ENCODE measurements around the gene RUNX3. TPM values are rescaled to one million over a fixed set of nuclear protein-coding genes. Genes with fewer than 3 reads are reported as not detected.

RUNX3 gene
- total RNA-seq, 1 experiment from 2014 or later: 3.5 TPM

DNA sequence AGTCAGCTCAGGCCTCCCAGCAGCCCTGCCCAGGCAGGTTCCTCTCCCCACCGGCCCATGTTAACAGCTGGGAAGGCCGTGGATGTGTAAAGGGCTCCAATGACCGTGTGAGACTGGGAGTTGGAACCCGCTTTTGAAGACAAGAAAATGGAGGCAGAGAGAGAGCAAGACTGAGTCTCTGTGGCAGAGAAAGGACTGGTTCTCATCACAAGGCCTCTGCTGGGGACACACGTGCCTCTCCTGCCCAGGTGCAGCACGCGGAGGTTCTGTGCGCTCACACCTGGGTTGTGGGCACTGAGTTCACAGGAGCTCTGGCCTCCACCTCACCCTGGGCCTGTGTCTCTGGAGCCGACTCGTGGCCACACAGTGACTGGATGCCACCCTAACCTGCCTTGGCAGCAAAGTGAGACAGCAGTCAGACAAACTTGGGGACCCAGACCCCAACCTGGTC lies 27.0 kb downstream of the RUNX3 start:
- no peaks in the 10 kb centered on the region for H3K27me3 ChIP-seq (ENCODE audit: control insufficient read depth, insufficient read depth, low read length)
- H3K36me3 ChIP-seq (replicated peaks; ENCODE audit: control insufficient read depth, insufficient read depth, low read length): no peaks in the 10 kb centered on the region
- H3K4me3 ChIP-seq (ENCODE audit: insufficient read depth, low read depth, low read length): no peak overlapping the region
- DNase-seq: peak; percentile 39

DNA sequence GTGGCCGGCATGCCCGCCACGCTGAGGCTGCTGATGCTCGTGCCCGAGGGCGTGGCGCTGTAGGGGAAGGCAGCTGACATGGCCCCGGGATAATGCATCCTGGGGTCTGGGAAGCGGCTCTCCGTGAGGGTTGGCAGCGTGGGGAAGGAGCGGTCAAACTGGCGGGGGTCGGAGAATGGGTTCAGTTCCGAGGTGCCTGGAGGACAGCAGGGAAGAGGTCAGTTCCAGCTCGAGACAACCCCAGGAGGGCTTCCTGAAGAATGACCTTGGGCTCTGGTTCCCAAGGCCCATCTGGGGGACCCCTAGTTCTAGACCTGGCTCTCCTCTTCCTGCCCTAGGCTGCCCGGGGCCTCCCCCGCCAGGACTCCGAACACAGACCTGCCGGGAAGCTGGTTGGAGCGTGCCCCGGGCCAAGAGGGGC lies 27.6 kb downstream of the RUNX3 start:
- peak; percentile 59 for DNase-seq
- no peaks in the 10 kb centered on the region for H3K27me3 ChIP-seq (ENCODE audit: control insufficient read depth, insufficient read depth, low read length)
- H3K4me3 ChIP-seq (ENCODE audit: insufficient read depth, low read depth, low read length): no peak overlapping the region
- H3K36me3 ChIP-seq (replicated peaks; ENCODE audit: control insufficient read depth, insufficient read depth, low read length): no peaks in the 10 kb centered on the region

DNA sequence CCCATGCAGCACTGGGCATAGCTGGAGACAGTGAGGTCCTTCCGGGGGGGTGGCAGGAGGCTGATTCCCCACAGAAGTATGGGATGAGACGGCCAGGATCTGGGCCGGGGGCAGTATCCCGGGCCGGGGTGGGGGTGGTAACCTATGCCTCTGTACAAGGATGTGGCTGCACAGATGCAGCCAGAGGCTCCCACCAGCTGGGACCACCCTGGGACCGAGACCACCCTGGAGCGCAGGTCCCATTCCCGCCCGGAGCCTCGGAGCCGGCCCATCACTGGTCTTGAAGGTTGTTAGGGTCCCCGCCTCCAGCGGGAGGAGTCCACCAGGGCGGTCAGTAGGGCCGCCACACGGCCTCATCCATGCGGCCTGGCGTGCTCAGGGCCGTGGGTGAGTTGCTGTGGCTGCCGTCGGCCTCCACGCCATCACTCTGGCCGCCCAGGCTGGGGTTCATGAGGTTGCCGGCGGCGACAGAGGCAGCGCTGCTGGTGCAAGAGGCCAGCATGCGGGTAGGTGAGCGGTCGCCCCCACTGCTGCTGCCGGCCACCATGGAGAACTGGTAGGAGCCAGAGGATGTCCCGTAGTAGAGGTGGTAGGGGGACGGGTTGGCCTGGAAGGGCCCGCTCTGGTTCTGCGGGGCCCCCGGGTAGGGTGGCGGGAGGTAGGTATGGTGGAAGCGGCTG lies 28.1 kb downstream of the RUNX3 start:
- Histone ChIP-seq H3K27me3 (ENCODE audit: control insufficient read depth, insufficient read depth, low read length) (no peaks in the 10 kb centered on the region), H3K36me3 (replicated peaks; ENCODE audit: control insufficient read depth, insufficient read depth, low read length) (no peaks in the 10 kb centered on the region), H3K4me3 (ENCODE audit: insufficient read depth, low read depth, low read length) (no peak overlapping the region)
- DNase-seq: peak; percentile 62

DNA sequence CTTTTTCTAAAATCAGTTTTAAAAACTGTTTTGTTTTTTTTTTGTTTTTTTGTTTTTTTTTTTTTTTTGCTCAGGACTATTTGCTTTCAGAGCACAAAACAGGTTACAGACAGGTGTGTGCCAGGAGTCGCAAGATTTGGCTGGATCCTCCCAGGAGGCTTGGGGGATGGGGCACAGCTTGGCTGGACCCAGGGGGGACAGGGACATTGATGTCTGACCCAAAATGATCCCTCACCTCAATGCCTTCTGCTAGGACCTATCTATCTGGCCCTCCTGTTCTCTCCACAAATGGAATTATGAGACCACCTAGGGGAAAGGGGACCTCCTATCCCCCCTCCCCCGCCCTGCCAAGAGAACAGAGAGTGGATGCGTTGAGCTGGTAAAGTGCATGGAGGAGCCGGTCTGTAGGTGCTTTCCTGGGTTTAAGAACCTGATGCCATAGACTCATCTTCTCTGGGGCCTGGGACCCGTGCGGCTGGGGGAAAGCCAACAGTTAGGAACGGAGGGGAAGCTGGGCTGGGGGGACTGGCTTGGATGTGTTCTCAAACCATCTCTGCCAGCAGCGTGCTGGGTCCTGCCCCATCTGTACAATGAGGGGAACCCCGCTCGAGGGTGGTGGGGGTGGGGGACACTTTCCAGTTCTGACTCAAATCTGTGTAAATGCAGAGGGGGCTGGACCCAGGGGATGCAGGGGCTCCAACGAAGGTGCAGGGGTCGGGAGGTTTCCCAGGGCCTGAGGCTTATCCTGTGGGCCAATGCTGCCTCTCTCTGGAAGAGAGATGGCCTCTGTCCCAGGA lies 28.9 kb downstream of the RUNX3 start:
- Histone ChIP-seq H3K36me3 (replicated peaks; ENCODE audit: control insufficient read depth, insufficient read depth, low read length) (no peaks in the 10 kb centered on the region), H3K4me3 (ENCODE audit: insufficient read depth, low read depth, low read length) (no peak overlapping the region), H3K27me3 (ENCODE audit: control insufficient read depth, insufficient read depth, low read length) (no peaks in the 10 kb centered on the region)
- peak; percentile 63 for DNase-seq

DNA sequence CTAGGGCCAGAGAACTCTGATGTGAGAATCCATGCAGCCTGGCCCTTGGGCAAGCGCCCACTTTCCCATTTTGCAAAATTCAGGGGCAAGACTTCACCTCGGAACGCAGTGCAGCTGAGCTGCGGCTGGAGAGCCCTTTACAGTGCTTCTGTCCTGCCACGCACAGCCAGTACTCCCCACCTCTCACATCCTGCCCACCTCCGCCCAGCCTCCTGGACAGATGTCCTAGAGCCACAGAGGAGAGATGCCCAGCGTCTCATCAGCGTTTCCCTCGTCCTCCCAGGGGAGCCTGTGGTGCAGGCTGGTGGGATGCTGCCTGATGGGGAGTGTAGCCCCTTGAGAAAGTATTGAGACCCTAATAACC lies 29.6 kb downstream of the RUNX3 start:
- Histone ChIP-seq H3K36me3 (replicated peaks; ENCODE audit: control insufficient read depth, insufficient read depth, low read length) (no peaks in the 10 kb centered on the region), H3K4me3 (ENCODE audit: insufficient read depth, low read depth, low read length) (no peak overlapping the region), H3K27me3 (ENCODE audit: control insufficient read depth, insufficient read depth, low read length) (no peaks in the 10 kb centered on the region)
- peak; percentile 50 for DNase-seq

DNA sequence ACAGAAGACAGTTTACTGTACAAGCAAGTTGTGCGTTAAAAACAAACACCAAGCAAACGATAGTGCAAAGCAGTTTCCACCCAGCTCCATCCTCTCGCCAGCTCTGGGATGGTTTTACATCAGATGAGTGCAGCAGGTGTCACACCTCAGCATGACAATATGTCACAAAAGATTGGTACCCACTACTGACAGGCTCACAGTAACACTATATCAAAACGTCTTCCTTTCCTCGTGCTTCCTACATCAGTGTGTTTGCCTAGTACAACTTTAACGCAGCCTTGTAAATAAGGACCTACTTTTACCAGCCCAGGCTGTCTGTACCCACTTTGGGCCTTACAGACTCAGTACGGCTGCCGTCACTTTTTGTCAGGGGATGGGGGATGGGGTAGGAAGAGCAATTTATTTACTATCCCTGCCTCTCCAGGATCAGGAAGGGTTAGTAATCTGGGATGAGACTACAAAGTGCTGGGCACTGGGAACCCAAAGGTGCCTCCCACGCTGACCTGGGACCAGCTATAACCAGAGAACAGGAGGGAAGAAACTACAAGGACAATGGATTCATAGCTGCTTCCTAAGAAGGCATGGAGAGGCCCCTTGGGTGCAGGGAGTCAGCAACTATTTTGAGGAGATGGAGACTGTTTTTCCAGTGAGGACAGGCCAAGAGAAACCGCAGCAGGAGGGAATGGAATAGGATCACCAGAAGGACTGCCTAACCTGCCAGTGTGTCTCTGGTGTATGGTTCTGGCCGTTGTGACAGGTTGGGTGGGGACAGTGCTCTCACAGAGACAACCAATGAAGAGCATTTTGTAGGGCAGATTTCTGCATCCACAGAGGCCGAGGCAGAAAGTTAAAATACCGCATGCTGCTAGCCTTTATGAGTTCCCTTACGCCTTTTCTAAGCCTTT lies 30.2 kb downstream of the RUNX3 start:
- H3K4me3 ChIP-seq (ENCODE audit: insufficient read depth, low read depth, low read length): no peak overlapping the region
- no peaks in the 10 kb centered on the region for H3K36me3 ChIP-seq (replicated peaks; ENCODE audit: control insufficient read depth, insufficient read depth, low read length)
- H3K27me3 ChIP-seq (ENCODE audit: control insufficient read depth, insufficient read depth, low read length): no peaks in the 10 kb centered on the region
- peak; percentile 30 for DNase-seq

DNA sequence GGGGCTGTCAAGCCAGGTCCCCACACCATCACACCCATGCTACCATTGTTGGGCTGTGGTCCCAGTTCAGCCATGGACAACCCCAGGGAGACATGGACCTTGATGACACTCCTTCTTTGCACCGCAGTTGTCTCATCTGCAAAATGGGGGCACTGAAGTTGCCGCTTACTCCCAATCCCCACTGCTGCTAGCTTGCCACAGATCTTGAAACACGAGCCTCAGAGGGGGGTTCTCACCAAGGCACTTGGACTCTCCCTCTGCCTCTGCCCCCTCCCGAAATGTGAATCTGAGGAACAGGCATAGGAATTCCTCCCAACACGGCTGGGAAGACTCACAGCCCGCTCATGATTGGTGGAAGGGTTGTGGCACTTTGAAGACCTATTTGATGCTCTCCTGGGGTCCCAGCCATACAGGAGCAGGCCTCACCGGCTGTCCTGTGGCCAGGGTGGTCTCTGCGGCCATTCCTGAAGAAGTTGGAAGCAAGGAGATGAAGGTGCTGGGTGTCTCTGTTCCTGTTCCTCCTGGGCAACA lies 31.1 kb downstream of the RUNX3 start:
- no peaks in the 10 kb centered on the region for H3K36me3 ChIP-seq (replicated peaks; ENCODE audit: control insufficient read depth, insufficient read depth, low read length)
- peak; percentile 36 for DNase-seq
- H3K27me3 ChIP-seq (ENCODE audit: control insufficient read depth, insufficient read depth, low read length): no peaks in the 10 kb centered on the region
- H3K4me3 ChIP-seq (ENCODE audit: insufficient read depth, low read depth, low read length): no peak overlapping the region

DNA sequence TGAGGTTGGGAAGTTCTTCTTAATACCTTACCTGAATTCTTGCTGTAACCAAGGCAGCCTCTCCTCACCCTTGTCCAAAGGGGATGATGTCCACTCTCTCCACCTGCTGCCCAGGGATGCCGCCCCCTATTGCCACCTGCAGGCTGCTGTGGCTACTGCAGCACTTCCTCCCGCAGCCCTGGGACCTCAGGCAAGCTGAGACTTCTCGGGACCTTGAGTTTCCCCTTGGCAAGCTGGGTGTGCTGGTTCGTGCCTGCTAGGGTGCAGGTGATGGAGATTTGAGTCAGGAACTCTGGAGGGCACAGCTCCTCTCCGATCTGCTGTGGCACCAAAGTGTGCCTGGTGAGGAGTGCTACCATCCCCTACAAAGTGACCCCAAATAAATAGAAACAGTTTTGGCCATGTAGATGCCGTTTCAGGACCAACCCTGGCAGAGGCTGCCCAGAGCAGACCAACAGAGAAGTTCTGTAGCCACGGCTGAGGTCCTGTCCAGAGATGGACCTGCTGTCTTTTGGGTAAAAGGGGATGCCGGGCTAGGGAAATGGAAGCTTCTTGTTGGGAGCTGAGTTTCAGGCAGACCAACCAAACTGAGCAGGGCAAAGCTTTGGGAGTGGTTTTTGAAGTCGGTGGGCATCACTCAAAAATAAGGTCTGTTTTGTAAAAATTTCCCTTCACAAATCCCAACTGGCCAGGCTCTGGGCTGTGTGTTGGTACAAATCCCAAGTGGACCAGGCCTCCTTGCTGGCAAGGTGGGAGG lies 31.7 kb downstream of the RUNX3 start:
- H3K4me3 ChIP-seq (ENCODE audit: insufficient read depth, low read depth, low read length): no peak overlapping the region
- no peaks in the 10 kb centered on the region for H3K27me3 ChIP-seq (ENCODE audit: control insufficient read depth, insufficient read depth, low read length)
- peak; percentile 92 for DNase-seq

DNA sequence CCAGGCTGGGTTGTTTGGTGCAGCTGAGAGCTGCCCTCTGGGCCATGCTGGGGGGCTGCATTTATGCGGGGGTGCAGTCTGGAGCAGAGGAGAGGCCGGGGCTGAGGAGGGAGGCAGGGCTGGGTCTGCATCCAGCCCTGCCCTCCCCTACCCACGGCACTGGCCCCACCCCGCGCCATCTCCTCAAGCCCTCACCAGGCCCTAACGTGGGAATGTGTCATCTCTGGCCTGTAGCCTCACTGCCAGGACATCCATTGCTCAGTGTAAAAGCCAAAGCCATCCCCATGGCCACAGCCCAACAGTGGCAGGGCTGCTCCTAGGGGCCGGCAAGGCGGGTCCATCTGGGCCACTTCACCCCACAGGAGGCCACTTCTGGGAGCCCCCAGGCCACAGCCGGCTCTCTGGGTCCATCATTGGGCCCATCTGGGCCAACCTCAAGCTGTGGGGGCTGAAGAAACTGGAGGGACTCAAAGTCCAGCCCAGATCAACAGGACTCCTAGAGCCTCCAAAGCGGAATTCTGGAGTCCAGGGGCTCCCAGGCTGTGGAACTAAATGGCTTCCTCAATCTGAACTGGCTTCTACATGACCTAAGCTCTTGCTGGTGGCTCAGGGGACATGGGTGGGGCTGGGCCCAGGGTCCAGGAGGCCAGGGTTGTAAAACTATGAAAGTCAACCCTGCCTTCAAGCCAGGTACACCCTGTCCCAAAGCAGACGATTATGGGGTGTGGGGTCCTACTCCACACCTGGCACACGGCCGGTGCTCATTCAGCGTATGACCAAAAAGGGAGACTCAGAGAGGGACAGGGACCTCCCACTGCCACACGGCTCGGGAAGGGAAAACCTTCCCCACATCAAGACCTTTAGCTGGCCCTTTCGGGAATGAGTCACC lies 32.6 kb downstream of the RUNX3 start:
- Histone ChIP-seq H3K27me3 (ENCODE audit: control insufficient read depth, insufficient read depth, low read length) (no peaks in the 10 kb centered on the region), H3K36me3 (replicated peaks; ENCODE audit: control insufficient read depth, insufficient read depth, low read length) (no peaks in the 10 kb centered on the region), H3K4me3 (ENCODE audit: insufficient read depth, low read depth, low read length) (no peak overlapping the region)
- DNase-seq: peak; percentile 39

More for the DNA sequence above, 31.7 kb downstream of the RUNX3 start:
- no peaks in the 10 kb centered on the region for H3K36me3 ChIP-seq (replicated peaks; ENCODE audit: control insufficient read depth, insufficient read depth, low read length)

DNA sequence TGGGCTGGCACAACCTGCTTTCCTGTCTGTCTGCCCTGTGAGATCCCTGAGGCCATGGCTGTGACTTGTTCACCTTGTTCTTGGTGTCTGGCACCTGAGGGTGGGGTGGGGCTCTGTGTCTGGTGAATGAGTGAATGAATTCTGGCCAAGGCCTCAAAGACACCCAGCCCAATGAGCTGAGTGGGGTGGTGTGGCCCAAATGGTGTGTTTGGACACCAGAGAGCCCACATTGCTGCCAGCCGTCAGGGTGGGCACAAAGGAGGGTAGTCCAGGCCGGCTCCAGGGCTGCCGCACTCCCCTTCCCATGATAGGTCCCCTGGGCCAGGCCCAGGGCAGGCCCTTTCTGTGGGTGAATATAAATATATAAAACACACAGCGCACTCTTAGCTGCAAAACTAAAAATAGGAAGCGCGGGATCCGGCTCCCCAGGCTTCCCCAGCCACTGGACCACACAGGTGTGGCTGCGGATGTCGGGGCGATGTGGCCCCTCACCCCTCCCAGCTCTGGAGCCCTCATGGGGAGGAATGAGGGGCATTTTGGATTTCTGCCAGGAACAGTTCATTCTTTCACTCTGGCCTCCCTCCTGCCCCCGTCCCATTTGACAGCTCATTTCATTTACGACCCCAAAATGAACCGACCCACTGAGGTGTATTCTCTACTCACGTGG lies 33.3 kb downstream of the RUNX3 start:
- no peak for DNase-seq
- no peaks in the 10 kb centered on the region for H3K27me3 ChIP-seq (ENCODE audit: control insufficient read depth, insufficient read depth, low read length)
- H3K4me3 ChIP-seq (ENCODE audit: insufficient read depth, low read depth, low read length): no peak overlapping the region
- no peaks in the 10 kb centered on the region for H3K36me3 ChIP-seq (replicated peaks; ENCODE audit: control insufficient read depth, insufficient read depth, low read length)

DNA sequence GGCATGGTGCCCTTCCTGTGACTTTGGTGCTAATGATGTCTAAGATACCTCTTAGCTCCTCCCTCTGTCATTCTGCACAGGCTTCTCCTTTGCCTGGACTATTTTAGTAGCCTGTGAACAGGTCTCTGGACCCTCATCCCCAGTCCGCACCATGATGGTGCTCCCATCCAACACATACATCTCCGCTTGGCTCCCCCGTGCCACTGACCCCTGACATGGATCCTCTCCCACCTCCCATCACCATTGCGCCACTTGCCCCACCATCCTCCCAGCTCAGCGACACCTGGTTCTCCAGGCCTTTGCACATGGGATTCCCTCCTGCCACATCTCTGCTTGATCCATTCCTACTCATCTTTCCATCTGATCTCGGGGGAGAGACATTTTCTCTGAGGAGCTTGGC lies 33.9 kb downstream of the RUNX3 start:
- Histone ChIP-seq H3K4me3 (ENCODE audit: insufficient read depth, low read depth, low read length) (no peak overlapping the region), H3K36me3 (replicated peaks; ENCODE audit: control insufficient read depth, insufficient read depth, low read length) (no peaks in the 10 kb centered on the region), H3K27me3 (ENCODE audit: control insufficient read depth, insufficient read depth, low read length) (no peaks in the 10 kb centered on the region)
- DNase-seq: peak; percentile 13

DNA sequence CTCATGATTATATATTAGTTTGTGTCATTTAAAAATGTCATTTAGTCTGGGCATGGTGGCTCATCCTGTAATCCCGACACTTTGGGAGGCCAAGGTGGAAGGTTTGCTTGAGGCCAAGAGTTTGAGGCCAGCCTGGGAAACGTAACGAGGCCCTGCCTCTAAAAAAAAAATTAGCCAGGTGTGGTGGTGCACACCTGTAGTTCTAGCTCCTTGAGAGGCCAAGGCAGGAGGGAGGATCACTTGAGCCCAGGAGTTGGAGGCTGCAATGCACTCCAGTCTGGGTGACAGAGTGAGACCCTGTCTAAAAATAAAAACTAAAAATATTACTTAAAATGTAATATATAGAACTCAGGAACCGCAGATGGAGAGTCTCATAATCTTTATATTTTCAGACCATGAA lies 34.6 kb downstream of the RUNX3 start:
- DNase-seq: no peak
- Histone ChIP-seq H3K36me3 (replicated peaks; ENCODE audit: control insufficient read depth, insufficient read depth, low read length) (no peaks in the 10 kb centered on the region), H3K27me3 (ENCODE audit: control insufficient read depth, insufficient read depth, low read length) (no peaks in the 10 kb centered on the region), H3K4me3 (ENCODE audit: insufficient read depth, low read depth, low read length) (no peak overlapping the region)

DNA sequence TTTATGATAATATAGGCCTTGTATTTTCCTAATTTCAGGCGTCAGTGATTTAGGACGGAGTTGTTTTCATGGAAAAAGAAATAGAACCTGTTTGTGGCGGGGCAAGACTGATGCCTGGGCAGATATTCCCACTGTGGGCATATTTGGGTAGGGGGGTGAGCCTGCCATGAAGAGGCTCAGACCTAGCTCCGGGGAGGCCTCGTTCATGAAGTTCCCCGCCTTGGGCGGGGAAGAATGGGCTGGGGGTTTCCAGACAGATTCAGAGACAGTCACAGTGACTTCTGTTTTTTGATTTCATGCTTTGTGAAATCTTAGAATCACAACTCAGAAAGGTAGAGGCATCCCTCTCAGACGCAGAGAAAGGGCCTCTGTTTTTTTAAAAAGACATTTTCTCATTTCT lies 36.1 kb downstream of the RUNX3 start:
- Histone ChIP-seq H3K27me3 (ENCODE audit: control insufficient read depth, insufficient read depth, low read length) (no peaks in the 10 kb centered on the region), H3K36me3 (replicated peaks; ENCODE audit: control insufficient read depth, insufficient read depth, low read length) (no peaks in the 10 kb centered on the region), H3K4me3 (ENCODE audit: insufficient read depth, low read depth, low read length) (no peak overlapping the region)
- no peak for DNase-seq

All from H7 (cell line).